Naive thymus-derived CD4-positive, alpha-beta T cell (primary cell): Measurements from ENCODE around the gene TSPAN9. TPM values are rescaled to one million over a fixed set of nuclear protein-coding genes. Genes with fewer than 3 reads are reported as not detected.

Source experiments
- ATAC-seq: fragments of 150-1000 bp; cut with Tn5 transposase; 2 replicates; pipeline ENCODE4 v1.10.0; 2021; ENCODE audit warnings: mild to moderate bottlenecking, moderate library complexity
- CTCF ChIA-PET: fragments of 350-600 bp; sonication (Branson Sonifier 250); formaldehyde crosslinking; loops from one replicate; lab custom pipeline; 2021; ENCODE audit warnings: antibody characterized with exemption; lab: Charles Lee
- POLR2A ChIA-PET: fragments of 350-600 bp; sonication (Branson Sonifier 250); formaldehyde crosslinking; loops from one replicate; lab custom pipeline; 2021; ENCODE audit warnings: antibody characterized with exemption, inconsistent platforms; lab: Charles Lee
- DNase-seq, 9 donors: peaks; one replicate each; pipeline versions ENCODE4 v3.0.0 to v3.0.0-alpha.2; 2020 to 2022; ENCODE audit warnings: mixed read lengths in 1 of 9
- H3K27ac ChIP-seq: one replicate; pipeline ENCODE4 v1.7.0; 2013; ENCODE audit warnings: mild to moderate bottlenecking, low read depth, low read length, moderate library complexity
- H3K27me3 ChIP-seq, 2 donors: one replicate each; pipeline ENCODE4 v1.7.0; 2013; ENCODE audit warnings: low read length in 2 of 2, mild to moderate bottlenecking in 2 of 2, moderate library complexity in 2 of 2; ENCODE audit not compliant: control insufficient read depth in 2 of 2, insufficient read depth in 2 of 2
- H3K36me3 ChIP-seq, 3 experiments: 1 replicate in 2 of 3; 2 replicates in 1 of 3; pipeline ENCODE4 v1.7.0; 2013; ENCODE audit warnings: low read length in 3 of 3, mild to moderate bottlenecking in 3 of 3, moderate library complexity in 1 of 3; ENCODE audit not compliant: insufficient read depth in 3 of 3, control insufficient read depth in 2 of 3
- H3K4me1 ChIP-seq, 2 donors: one replicate each; pipeline ENCODE4 v1.7.0; 2013; ENCODE audit warnings: low read length in 2 of 2, mild to moderate bottlenecking in 2 of 2, moderate library complexity in 1 of 2; ENCODE audit not compliant: control insufficient read depth in 2 of 2, insufficient read depth in 2 of 2
- H3K4me3 ChIP-seq: 2 replicates; pipeline ENCODE4 v1.7.0; 2013; ENCODE audit warnings: mild to moderate bottlenecking, low read length
- H3K9me3 ChIP-seq, 3 experiments: 1 replicate in 2 of 3; 2 replicates in 1 of 3; pipeline ENCODE4 v1.7.0; 2013; ENCODE audit warnings: low read length in 3 of 3; ENCODE audit not compliant: control insufficient read depth in 2 of 3
- H3K27ac Mint-ChIP-seq, 9 donors: one replicate each; pipeline ENCODE4 v1.8.0; 2020 to 2022; ENCODE audit warnings: mixed read lengths in 9 of 9, mild to moderate bottlenecking in 8 of 9, moderate library complexity in 5 of 9, inconsistent platforms in 2 of 9
- H3K27me3 Mint-ChIP-seq, 5 donors: one replicate each; pipeline ENCODE4 v1.8.0; 2021 to 2022; ENCODE audit warnings: mixed read lengths in 5 of 5, mild to moderate bottlenecking in 1 of 5
- H3K36me3 Mint-ChIP-seq, 5 donors: one replicate each; pipeline ENCODE4 v1.8.0; 2020 to 2022; ENCODE audit warnings: mixed read lengths in 5 of 5, mild to moderate bottlenecking in 3 of 5, inconsistent platforms in 1 of 5
- H3K4me1 Mint-ChIP-seq, 7 donors: one replicate each; pipeline ENCODE4 v1.8.0; 2020 to 2022; ENCODE audit warnings: mixed read lengths in 7 of 7, mild to moderate bottlenecking in 3 of 7, inconsistent platforms in 1 of 7
- H3K4me3 Mint-ChIP-seq, 10 donors: one replicate each; pipeline ENCODE4 v1.8.0; 2020 to 2022; ENCODE audit warnings: mild to moderate bottlenecking in 10 of 10, mixed read lengths in 10 of 10, moderate library complexity in 6 of 10, inconsistent platforms in 2 of 10
- H3K9me3 Mint-ChIP-seq, 11 donors: one replicate each; pipeline ENCODE4 v1.8.0; 2020 to 2022; ENCODE audit warnings: mixed read lengths in 11 of 11, mild to moderate bottlenecking in 4 of 11, inconsistent platforms in 1 of 11, moderate library complexity in 1 of 11
- intact Hi-C, 2 donors: fragments of 100-400 bp; cut with micrococcal nuclease; formaldehyde crosslinking; loops; one replicate each; pipeline ENCODE4 v1.15.1; 2023
- polyA plus RNA-seq, 2 donors: library from polyadenylated mRNA; unstranded; fragments of 300-500 nt; fragmentation: Illumina TruSeq; gene quantifications; one replicate each; pipeline ENCODE4 v1.2.3, GENCODE V29; 2021
- total RNA-seq, 6 experiments: library from RNA in 5 of 6; stranded (reverse) in 5 of 6; gene quantifications; 1 replicate in 5 of 6; 2 replicates in 1 of 6; pipeline ENCODE4 v1.2.3 and lab custom pipeline; 2021 to 2026

TSPAN9 gene
- total and polyA plus RNA-seq, 7 experiments from 2014 or later: 0.20 to 1.8 (median 1.1) TPM; not detected in 1

DNA sequence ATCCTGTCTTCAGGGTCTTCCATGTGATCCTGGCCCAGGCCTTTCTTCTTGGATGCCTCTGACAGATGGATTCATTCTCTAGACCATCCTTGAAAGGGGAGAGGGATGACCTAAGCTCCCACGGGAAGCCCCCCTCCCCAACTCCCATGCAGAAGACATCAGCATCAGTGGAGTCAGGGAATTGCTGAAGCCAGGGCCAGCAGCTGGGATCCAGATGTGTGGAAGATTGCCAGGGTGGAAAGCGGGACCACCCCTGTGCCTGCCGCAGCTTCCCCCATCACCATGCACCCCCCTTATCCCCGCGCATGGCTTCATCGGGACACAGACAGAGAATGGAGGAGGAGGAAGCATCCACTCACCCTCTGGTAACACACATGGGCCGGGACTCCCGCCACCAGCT is 230.2 kb downstream of the TSPAN9 start:
- POLR2A ChIA-PET: no interaction called here
- no peak for DNase-seq
- no peak overlapping the region for H3K27ac Mint-ChIP-seq

GRCh38 chr12:3308063-3308462 is 230.9 kb downstream of the TSPAN9 start:
- H3K4me1 Mint-ChIP-seq: no peaks in the 10 kb centered on the region
- CTCF ChIA-PET: no interaction called here
- H3K9me3 Mint-ChIP-seq: no peaks in the 10 kb centered on the region
- no peak overlapping the region for H3K27ac Mint-ChIP-seq
- H3K27ac ChIP-seq: no peak overlapping the region
- POLR2A ChIA-PET: no interaction called here
- peak overlapping the region in 1 of 10 donors; percentile 17 for H3K4me3 Mint-ChIP-seq
- no peaks in the 10 kb centered on the region for H3K36me3 Mint-ChIP-seq
- H3K9me3 ChIP-seq: no peaks in the 10 kb centered on the region
- no peaks in the 10 kb centered on the region for H3K27me3 ChIP-seq
- H3K36me3 ChIP-seq: no peaks in the 10 kb centered on the region
- intact Hi-C loops: loop anchor here in 1 of 2 donors (10.0 kb wide), 1 partner anchor 347 kb away; no protein-coding TSS in a partner anchor
- H3K4me3 ChIP-seq: no peak overlapping the region
- H3K4me1 ChIP-seq: no peaks in the 10 kb centered on the region
- peaks cover 0 to 13% (median 0%) of the 10 kb centered on the region in 5 donors for H3K27me3 Mint-ChIP-seq
- no peak for ATAC-seq
- no peak for DNase-seq

More for the DNA sequence above, 230.2 kb downstream of the TSPAN9 start:
- CTCF ChIA-PET: interaction anchor here (1.0 kb wide), 1 partner anchor 9 kb away, joined by 3 read pairs; no protein-coding TSS in a partner anchor
- Histone ChIP-seq H3K36me3 (no peaks in the 10 kb centered on the region), H3K4me3 (no peak overlapping the region), H3K9me3 (no peaks in the 10 kb centered on the region), H3K27me3 (no peaks in the 10 kb centered on the region), H3K27ac (no peak overlapping the region), H3K4me1 (no peaks in the 10 kb centered on the region)
- Mint-ChIP-seq H3K27me3 (peaks cover 0 to 13% (median 0%) of the 10 kb centered on the region in 5 donors), H3K36me3 (no peaks in the 10 kb centered on the region), H3K4me3 (no peak overlapping the region), H3K4me1 (no peaks in the 10 kb centered on the region), H3K9me3 (no peaks in the 10 kb centered on the region)
- intact Hi-C loops: loop anchor here in 1 of 2 donors (10.0 kb wide), 1 partner anchor 347 kb away; no protein-coding TSS in a partner anchor
- ATAC-seq: no peak

DNA sequence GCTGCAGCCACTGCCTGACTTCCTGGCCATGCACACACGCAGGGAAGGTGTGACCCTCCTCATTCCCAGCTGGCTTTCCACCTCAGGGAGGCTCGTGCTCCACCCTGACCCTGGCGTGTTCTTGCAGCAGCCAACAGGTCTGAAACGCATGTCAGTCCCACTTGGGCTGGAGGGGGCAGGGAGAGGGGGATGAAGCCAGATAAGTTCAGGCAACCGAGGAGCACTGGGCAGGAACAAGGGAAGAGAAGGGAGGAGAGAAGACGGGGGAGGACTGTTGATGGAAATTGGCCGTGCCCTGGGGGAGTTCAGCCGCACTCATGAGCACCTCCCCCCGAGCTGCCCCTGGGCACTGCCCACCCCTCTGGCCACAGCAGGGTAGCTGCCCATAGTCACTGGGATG is 231.4 kb downstream of the TSPAN9 start:
- H3K36me3 ChIP-seq: no peaks in the 10 kb centered on the region
- ChIA-PET POLR2A (no interaction called here), CTCF (interaction anchor here (1.1 kb wide), 1 partner anchor 8 kb away, joined by 3 read pairs; no protein-coding TSS in a partner anchor)
- H3K27me3 ChIP-seq: no peaks in the 10 kb centered on the region
- Mint-ChIP-seq H3K27me3 (peaks cover 0 to 13% (median 0%) of the 10 kb centered on the region in 5 donors), H3K4me1 (no peaks in the 10 kb centered on the region), H3K9me3 (no peaks in the 10 kb centered on the region), H3K27ac (no peak overlapping the region), H3K4me3 (no peak overlapping the region), H3K36me3 (no peaks in the 10 kb centered on the region)
- ATAC-seq (no peak), DNase-seq (no peak)
- H3K9me3 ChIP-seq: no peaks in the 10 kb centered on the region
- no peaks in the 10 kb centered on the region for H3K4me1 ChIP-seq
- no peak overlapping the region for H3K27ac ChIP-seq
- intact Hi-C loops: loop anchor here in 1 of 2 donors (10.0 kb wide), 1 partner anchor 346 kb away; no protein-coding TSS in a partner anchor
- H3K4me3 ChIP-seq: no peak overlapping the region

DNA sequence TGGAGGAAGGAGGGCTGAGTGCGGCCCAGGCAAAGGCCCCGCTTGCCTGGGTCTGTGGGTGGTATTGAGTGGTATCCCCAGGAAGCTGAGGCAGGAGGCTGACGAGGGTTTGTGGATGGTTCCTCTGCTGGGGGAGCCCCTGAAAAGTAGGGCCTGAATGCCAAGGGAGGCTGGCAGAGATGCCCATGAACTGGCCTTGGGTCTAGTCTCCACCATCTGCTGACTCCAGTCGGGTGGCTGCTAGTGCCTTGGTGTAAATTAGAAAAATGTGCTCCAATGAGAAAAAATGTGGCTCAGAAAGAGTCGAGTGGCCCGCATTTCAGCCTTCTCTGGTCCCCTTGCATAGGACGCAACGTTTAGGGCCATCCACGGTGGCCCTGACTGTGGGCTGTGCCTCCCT is 232.6 kb downstream of the TSPAN9 start:
- ATAC-seq: no peak
- Histone ChIP-seq H3K27me3 (no peaks in the 10 kb centered on the region), H3K36me3 (no peaks in the 10 kb centered on the region), H3K4me3 (no peak overlapping the region), H3K27ac (no peak overlapping the region), H3K4me1 (no peaks in the 10 kb centered on the region), H3K9me3 (no peaks in the 10 kb centered on the region)
- H3K4me3 Mint-ChIP-seq: no peak overlapping the region
- no peaks in the 10 kb centered on the region for H3K9me3 Mint-ChIP-seq
- no peak for DNase-seq
- peaks cover 0 to 11% (median 4%) of the 10 kb centered on the region in 5 donors for H3K27me3 Mint-ChIP-seq
- intact Hi-C loops: loop anchor here in 1 of 2 donors (10.0 kb wide), 1 partner anchor 345 kb away; no protein-coding TSS in a partner anchor
- no peak overlapping the region for H3K27ac Mint-ChIP-seq
- no peaks in the 10 kb centered on the region for H3K4me1 Mint-ChIP-seq
- ChIA-PET POLR2A (no interaction called here), CTCF (interaction anchor here (1.1 kb wide), 1 partner anchor 9 kb away, joined by 3 read pairs; no protein-coding TSS in a partner anchor)
- H3K36me3 Mint-ChIP-seq: no peaks in the 10 kb centered on the region

- Mint-ChIP-seq H3K27me3 (peaks cover 0 to 15% (median 4%) of the 10 kb centered on the region in 5 donors), H3K36me3 (no peaks in the 10 kb centered on the region), H3K4me1 (no peaks in the 10 kb centered on the region), H3K9me3 (no peaks in the 10 kb centered on the region), H3K27ac (no peak overlapping the region), H3K4me3 (no peak overlapping the region)
- H3K4me3 ChIP-seq: no peak overlapping the region
- H3K27ac ChIP-seq: no peak overlapping the region
- CTCF ChIA-PET: no interaction called here
- intact Hi-C loops: no loop called here
- ATAC-seq (no peak), DNase-seq (no peak)
- H3K27me3 ChIP-seq: no peaks in the 10 kb centered on the region
- H3K9me3 ChIP-seq: no peaks in the 10 kb centered on the region
- POLR2A ChIA-PET: no interaction called here
- no peaks in the 10 kb centered on the region for H3K36me3 ChIP-seq
- H3K4me1 ChIP-seq: no peaks in the 10 kb centered on the region
These were observed 233.3 kb downstream of the TSPAN9 start for GRCh38 chr12:3310271-3311026.

GRCh38 chr12:3311027-3311402 is 233.8 kb downstream of the TSPAN9 start:
- Histone ChIP-seq H3K27ac (no peak overlapping the region), H3K9me3 (no peaks in the 10 kb centered on the region), H3K36me3 (no peaks in the 10 kb centered on the region), H3K27me3 (no peaks in the 10 kb centered on the region), H3K4me3 (no peak overlapping the region), H3K4me1 (no peaks in the 10 kb centered on the region)
- H3K4me3 Mint-ChIP-seq: peak overlapping the region in 2 of 10 donors; percentile 12 to 56
- intact Hi-C loops: no loop called here
- ChIA-PET POLR2A (no interaction called here), CTCF (interaction anchor here (3.4 kb wide), 1 partner anchor 11 kb away, joined by 16 read pairs; no protein-coding TSS in a partner anchor)
- H3K9me3 Mint-ChIP-seq: no peaks in the 10 kb centered on the region
- H3K4me1 Mint-ChIP-seq: no peaks in the 10 kb centered on the region
- peak overlapping the region in 1 of 9 donors; percentile 59 for H3K27ac Mint-ChIP-seq
- ATAC-seq (no peak), DNase-seq (no peak)
- H3K36me3 Mint-ChIP-seq: no peaks in the 10 kb centered on the region
- peaks cover 0 to 15% (median 4%) of the 10 kb centered on the region in 5 donors for H3K27me3 Mint-ChIP-seq
